H9 (cell line): Measurements from ENCODE around the gene TKFC. TPM values are rescaled to one million over a fixed set of nuclear protein-coding genes. Genes with fewer than 3 reads are reported as not detected.
A peak's percentile ranks its signal among the peaks of the same experiment; 100 is the strongest.

Experiments used
- DNase-seq: peaks from one replicate; pipeline ENCODE4 v3.0.0-alpha.2; 2017
- H2AFZ ChIP-seq: one replicate; pipeline ENCODE4 v1.6.1; 2013; ENCODE audit warnings: mild to moderate bottlenecking, low read length, control low read depth, moderate library complexity
- H2AK5ac ChIP-seq: 2 replicates; pipeline ENCODE4 v1.6.1; 2013; ENCODE audit warnings: low read length, control low read depth, mixed read lengths; ENCODE audit not compliant: insufficient read length
- H2BK120ac ChIP-seq: one replicate; pipeline ENCODE4 v1.6.1; 2013; ENCODE audit warnings: low read depth, mild to moderate bottlenecking, low read length, control low read depth, inconsistent platforms; ENCODE audit not compliant: poor library complexity, severe bottlenecking
- H2BK12ac ChIP-seq: 2 replicates; pipeline ENCODE4 v1.6.1; 2013; ENCODE audit warnings: low read length, control low read depth, mixed read lengths, low read depth; ENCODE audit not compliant: insufficient read length
- H2BK15ac ChIP-seq: 2 replicates; pipeline ENCODE4 v1.6.1; 2013; ENCODE audit warnings: low read depth, low read length, control low read depth
- H2BK20ac ChIP-seq: one replicate; pipeline ENCODE4 v1.6.1; 2013; ENCODE audit warnings: low read depth, mild to moderate bottlenecking, low read length, control low read depth, inconsistent platforms; ENCODE audit not compliant: poor library complexity, severe bottlenecking
- H2BK5ac ChIP-seq: 2 replicates; pipeline ENCODE4 v1.6.1; 2013; ENCODE audit warnings: low read length, control low read depth, mixed read lengths; ENCODE audit not compliant: insufficient read length
- H3K14ac ChIP-seq: 2 replicates; pipeline ENCODE4 v1.6.1; 2013; ENCODE audit warnings: low read length, control low read depth; ENCODE audit not compliant: insufficient read depth
- H3K18ac ChIP-seq: 2 replicates; pipeline ENCODE4 v1.6.1; 2013; ENCODE audit warnings: low read depth, mild to moderate bottlenecking, mixed read lengths, low read length, control low read depth; ENCODE audit not compliant: insufficient read length
- H3K23ac ChIP-seq: 2 replicates; pipeline ENCODE4 v1.6.1; 2013; ENCODE audit warnings: low read length, control low read depth, mixed read lengths, low read depth; ENCODE audit not compliant: insufficient read length
- H3K23me2 ChIP-seq: 2 replicates; pipeline ENCODE4 v1.6.1; 2013; ENCODE audit warnings: low read depth, mild to moderate bottlenecking, mixed read lengths, low read length, control low read depth; ENCODE audit not compliant: insufficient read length, poor library complexity, severe bottlenecking
- H3K27ac ChIP-seq: 2 replicates; pipeline ENCODE4 v1.5.1; 2013; ENCODE audit warnings: low read length, control low read depth, mixed read lengths, low read depth; ENCODE audit not compliant: insufficient read length
- H3K27me3 ChIP-seq: 2 replicates; pipeline ENCODE4 v1.6.1; 2013; ENCODE audit warnings: low read length, control low read depth, inconsistent platforms; ENCODE audit not compliant: insufficient read depth
- H3K4ac ChIP-seq: 2 replicates; pipeline ENCODE4 v1.6.1; 2013; ENCODE audit warnings: low read depth, mild to moderate bottlenecking, control low read depth, inconsistent platforms, low read length, moderate library complexity
- H3K4me1 ChIP-seq: 2 replicates; pipeline ENCODE4 v1.6.1; 2013; ENCODE audit warnings: low read length, control low read depth, inconsistent platforms; ENCODE audit not compliant: insufficient read depth
- H3K4me2 ChIP-seq: 2 replicates; pipeline ENCODE4 v1.6.1; 2013; ENCODE audit warnings: low read length, control low read depth, mixed read lengths; ENCODE audit not compliant: insufficient read length, insufficient read depth
- H3K56ac ChIP-seq: 2 replicates; pipeline ENCODE4 v1.6.1; 2013; ENCODE audit warnings: low read depth, mild to moderate bottlenecking, mixed read lengths, low read length, control low read depth; ENCODE audit not compliant: insufficient read length
- H3K79me1 ChIP-seq: 2 replicates; pipeline ENCODE4 v1.6.1; 2013; ENCODE audit warnings: low read depth, mild to moderate bottlenecking, moderate library complexity, low read length, control low read depth, inconsistent platforms; ENCODE audit not compliant: insufficient read depth, poor library complexity, severe bottlenecking
- H3K79me2 ChIP-seq: 2 replicates; pipeline ENCODE4 v1.6.1; 2013; ENCODE audit warnings: low read length, control low read depth, inconsistent platforms; ENCODE audit not compliant: insufficient read depth
- H3K9ac ChIP-seq: 2 replicates; pipeline ENCODE4 v1.6.1; 2013; ENCODE audit warnings: low read length, control low read depth, mixed read lengths; ENCODE audit not compliant: insufficient read length; ENCODE audit errors: extremely low read depth
- H3K9me3 ChIP-seq: one replicate; pipeline ENCODE4 v1.6.1; 2013; ENCODE audit warnings: low read depth, low read length, inconsistent platforms; ENCODE audit not compliant: control insufficient read depth
- H3T11ph ChIP-seq: one replicate; pipeline ENCODE4 v1.6.1; 2013; ENCODE audit warnings: mild to moderate bottlenecking, low read length, control low read depth, inconsistent platforms
- H4K20me1 ChIP-seq: one replicate; pipeline ENCODE4 v1.6.1; 2013; ENCODE audit not compliant: control insufficient read depth, insufficient read length, insufficient read depth
- H4K5ac ChIP-seq: 2 replicates; pipeline ENCODE4 v1.6.1; 2013; ENCODE audit warnings: low read depth, mild to moderate bottlenecking, mixed read lengths, low read length, control low read depth; ENCODE audit not compliant: insufficient read length
- H4K8ac ChIP-seq: replicated peaks from 2 replicates; pipeline ENCODE4 v1.6.1; 2013; ENCODE audit warnings: low read length, control low read depth, mixed read lengths, low read depth; ENCODE audit not compliant: insufficient read length
- H4K91ac ChIP-seq: 2 replicates; pipeline ENCODE4 v1.6.1; 2013; ENCODE audit warnings: low read depth, mild to moderate bottlenecking, moderate library complexity, mixed read lengths, low read length, control low read depth; ENCODE audit not compliant: insufficient read length
- H3K27ac Mint-ChIP-seq, 3 experiments: 2 replicates in 2 of 3; 3 replicates in 1 of 3; pipeline ENCODE4 v1.8.0; 2020 to 2021; ENCODE audit warnings: mixed read lengths in 3 of 3, mild to moderate bottlenecking in 1 of 3, moderate library complexity in 1 of 3
- H3K27me3 Mint-ChIP-seq: 2 replicates; pipeline ENCODE4 v1.8.0; 2021; ENCODE audit warnings: low read depth, mild to moderate bottlenecking, moderate library complexity, mixed read lengths
- H3K36me3 Mint-ChIP-seq, 3 experiments: 2 replicates in 2 of 3; 3 replicates in 1 of 3; pipeline ENCODE4 v1.8.0; 2020 to 2021; ENCODE audit warnings: low read depth in 3 of 3, mixed read lengths in 3 of 3; ENCODE audit not compliant: insufficient read depth in 1 of 3
- H3K4me1 Mint-ChIP-seq, 2 experiments: 2 replicates each; pipeline ENCODE4 v1.8.0; 2020; ENCODE audit warnings: mixed read lengths in 2 of 2
- H3K4me3 Mint-ChIP-seq, 2 experiments: 2 replicates in 1 of 2; 3 replicates in 1 of 2; pipeline ENCODE4 v1.8.0; 2020 to 2021; ENCODE audit warnings: mild to moderate bottlenecking in 2 of 2, mixed read lengths in 2 of 2, moderate library complexity in 1 of 2
- H3K9me3 Mint-ChIP-seq, 2 experiments: 2 replicates in 1 of 2; 3 replicates in 1 of 2; pipeline ENCODE4 v1.8.0; 2020; ENCODE audit warnings: mild to moderate bottlenecking in 2 of 2, mixed read lengths in 2 of 2, moderate library complexity in 1 of 2
- WGBS: extraction: QIAGEN DNeasy Blood & Tissue Kit; methylation state at CpG from one replicate; pipeline ENCODE4 v1.1.7; 2013; ENCODE audit warnings: missing lambda C conversion rate, low lambda C conversion rate, mixed read lengths; ENCODE audit not compliant: insufficient read length; ENCODE audit errors: extremely low coverage; 5-methylcytosine and 5-hydroxymethylcytosine counted together
- total RNA-seq: library from RNA; stranded (reverse); gene quantifications from 2 replicates; pipeline ENCODE4 v1.2.1, GENCODE V29; 2021
- TF ChIP-seq, protein P1 (sequence below): fragments of 200-600 bp; sonication (generic); conservative IDR thresholded peaks from 3 replicates; pipeline ENCODE4 v1.8.0; 2021; ENCODE audit warnings: antibody characterized with exemption, mild to moderate bottlenecking

Gene TKFC
- total RNA-seq, 1 experiment from 2014 or later: 59.0 TPM

DNA sequence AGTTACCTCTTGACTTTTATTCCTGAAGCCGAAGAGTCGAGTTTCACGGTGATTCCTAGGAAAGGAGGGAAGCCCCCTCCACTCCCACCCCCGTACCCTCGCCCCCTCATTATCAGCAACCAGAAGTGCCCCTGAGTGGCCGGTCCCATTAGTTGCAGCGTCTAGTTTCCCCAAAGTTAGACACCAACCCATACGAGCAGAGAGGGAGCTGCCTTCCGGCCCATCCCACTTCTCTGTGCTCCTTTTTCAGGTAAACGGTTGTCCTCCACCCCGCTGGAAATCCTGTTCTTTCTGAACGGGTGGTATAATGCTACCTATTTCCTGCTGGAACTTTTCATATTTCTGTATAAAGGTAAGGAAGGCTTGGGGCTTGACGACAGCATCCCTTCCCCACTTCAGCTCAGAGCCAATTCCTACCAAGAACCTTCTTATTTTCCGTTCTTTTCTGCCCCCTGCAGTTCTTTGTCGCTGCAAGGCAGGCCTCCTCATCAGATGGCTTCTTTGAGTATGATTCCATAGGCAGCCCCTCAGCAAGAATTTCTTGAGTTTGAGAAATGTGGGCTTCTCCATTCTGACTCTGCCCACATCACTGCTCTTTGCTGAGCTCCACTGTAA, 60.1 kb downstream of the TKFC start:
- H3K23me2 ChIP-seq: peaks cover 12% of the 10 kb centered on the region
- H3K4me2 ChIP-seq: peak overlapping the region; percentile 58
- Mint-ChIP-seq H3K36me3 (peaks cover 27 to 36% (median 32%) of the 10 kb centered on the region in 3 experiments), H3K4me3 (peak overlapping the region; percentile 89 to 94), H3K9me3 (peaks cover 3 to 4% of the 10 kb centered on the region in 2 experiments; a peak in 1 of 5 replicates), H3K27ac (peak overlapping the region; percentile 63 to 97 (median 96); a peak in 6 of 7 replicates), H3K27me3 (peaks cover 9% of the 10 kb centered on the region), H3K4me1 (peaks cover 4 to 15% of the 10 kb centered on the region in 2 experiments; a peak in 3 of 4 replicates)
- no peak overlapping the region for H4K8ac ChIP-seq
- no peaks in the 10 kb centered on the region for H3K79me2 ChIP-seq
- H2BK15ac ChIP-seq: no peak overlapping the region
- H3K9ac ChIP-seq: peak overlapping the region; percentile 43
- WGBS: no CpG with 5 or more reads among the region's 15 CpGs
- H3K23ac ChIP-seq: no peak overlapping the region
- H3K79me1 ChIP-seq: no peaks in the 10 kb centered on the region
- H3K9me3 ChIP-seq: no peaks in the 10 kb centered on the region
- no peaks in the 10 kb centered on the region for H3K27me3 ChIP-seq
- no peak overlapping the region for H3T11ph ChIP-seq
- H3K4me1 ChIP-seq: no peaks in the 10 kb centered on the region; the same call in 1 of the 2 replicates
- 0 out of 2 replicates have a peak overlapping the region, but pooled peaks have one; percentile 34 for H3K14ac ChIP-seq
- no peak for DNase-seq
- H4K5ac ChIP-seq: no peak overlapping the region
- H2BK20ac ChIP-seq: no peak overlapping the region
- no peak overlapping the region for H2AK5ac ChIP-seq
- no peak overlapping the region for H4K91ac ChIP-seq
- no peak overlapping the region for H2BK5ac ChIP-seq
- TF ChIP-seq, protein P1, sequence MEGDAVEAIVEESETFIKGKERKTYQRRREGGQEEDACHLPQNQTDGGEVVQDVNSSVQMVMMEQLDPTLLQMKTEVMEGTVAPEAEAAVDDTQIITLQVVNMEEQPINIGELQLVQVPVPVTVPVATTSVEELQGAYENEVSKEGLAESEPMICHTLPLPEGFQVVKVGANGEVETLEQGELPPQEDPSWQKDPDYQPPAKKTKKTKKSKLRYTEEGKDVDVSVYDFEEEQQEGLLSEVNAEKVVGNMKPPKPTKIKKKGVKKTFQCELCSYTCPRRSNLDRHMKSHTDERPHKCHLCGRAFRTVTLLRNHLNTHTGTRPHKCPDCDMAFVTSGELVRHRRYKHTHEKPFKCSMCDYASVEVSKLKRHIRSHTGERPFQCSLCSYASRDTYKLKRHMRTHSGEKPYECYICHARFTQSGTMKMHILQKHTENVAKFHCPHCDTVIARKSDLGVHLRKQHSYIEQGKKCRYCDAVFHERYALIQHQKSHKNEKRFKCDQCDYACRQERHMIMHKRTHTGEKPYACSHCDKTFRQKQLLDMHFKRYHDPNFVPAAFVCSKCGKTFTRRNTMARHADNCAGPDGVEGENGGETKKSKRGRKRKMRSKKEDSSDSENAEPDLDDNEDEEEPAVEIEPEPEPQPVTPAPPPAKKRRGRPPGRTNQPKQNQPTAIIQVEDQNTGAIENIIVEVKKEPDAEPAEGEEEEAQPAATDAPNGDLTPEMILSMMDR: 0 out of 3 replicates have a peak, but pooled peaks have one; percentile 11
- H2BK12ac ChIP-seq: no peak overlapping the region
- H4K20me1 ChIP-seq: no peaks in the 10 kb centered on the region
- no peak overlapping the region for H2AFZ ChIP-seq
- no peak overlapping the region for H3K56ac ChIP-seq
- H3K27ac ChIP-seq: no peak overlapping the region
- H3K4ac ChIP-seq: no peak overlapping the region
- no peak overlapping the region for H3K18ac ChIP-seq
- H2BK120ac ChIP-seq: no peak overlapping the region

Other genes starting within 250 kb of the TKFC start
- gene CD5, start 230.7 kb upstream of the TKFC start, total RNA-seq: not detected in 2 replicates
- gene VPS37C, start 171.8 kb upstream of the TKFC start, total RNA-seq: 17.3 and 19.0 TPM in 2 replicates
- gene PGA3, start 129.7 kb upstream of the TKFC start, total RNA-seq: not detected in 2 replicates
- gene PGA4, start 110.9 kb upstream of the TKFC start, total RNA-seq: not detected in 2 replicates
- gene PGA5, start 92.1 kb upstream of the TKFC start, total RNA-seq: 0.33 TPM in 1 of 2 replicates, not detected in the other
- gene VWCE, start 37.9 kb upstream of the TKFC start, total RNA-seq: 18.7 and 20.6 TPM in 2 replicates
- 294 and 297 TPM in 2 replicates for gene DDB1, start 123 bp upstream of the TKFC start, total RNA-seq
- 21.7 and 23.1 TPM in 2 replicates for gene CYB561A3, start 28.7 kb downstream of the TKFC start, total RNA-seq
- 35.4 and 43.6 TPM in 2 replicates for gene TMEM138, start 29.1 kb downstream of the TKFC start, total RNA-seq
- gene TMEM216, start 59.4 kb downstream of the TKFC start, total RNA-seq: 24.3 and 25.2 TPM in 2 replicates
- gene CPSF7, start 96.7 kb downstream of the TKFC start, total RNA-seq: 133 and 145 TPM in 2 replicates
- gene SDHAF2, start 96.9 kb downstream of the TKFC start, total RNA-seq: 41.8 and 45.2 TPM in 2 replicates
- gene LRRC10B, start 175.5 kb downstream of the TKFC start, total RNA-seq: 0.31 and 0.39 TPM in 2 replicates
- 7.0 and 8.8 TPM in 2 replicates for gene SYT7, start 247.8 kb downstream of the TKFC start, total RNA-seq